Caki2 (cell line): ENCODE data around the gene BAZ2B. TPM values are rescaled to one million over a fixed set of nuclear protein-coding genes. Genes with fewer than 3 reads are reported as not detected.
"Not testable (repeated sequence)": the region's sequence is repeated elsewhere in the genome, so short reads cannot be mapped to it uniquely, and the experiment has no call there.

ENCODE experiments used
- DNase-seq: peaks from one replicate; pipeline ENCODE4 v3.0.0-alpha.2; 2015; ENCODE audit warnings: low read depth
- in situ Hi-C: cut with HindIII; loops from 2 replicates; pipeline ENCODE4 v1.10.0; 2016; ENCODE audit warnings: low sequenced_read_pairs, low pct_unique_long_range_greater_than_20kb, mixed read lengths
- total RNA-seq: library from RNA; depleted of rRNA; stranded (reverse); fragments of >200 nt; shearing (Covaris generic); gene quantifications from 2 replicates; pipeline ENCODE4 v1.2.3, GENCODE V29; 2014; ENCODE audit warnings: low replicate concordance

BAZ2B gene
- total RNA-seq, 1 experiment from 2014 or later: 8.4 TPM

DNA sequence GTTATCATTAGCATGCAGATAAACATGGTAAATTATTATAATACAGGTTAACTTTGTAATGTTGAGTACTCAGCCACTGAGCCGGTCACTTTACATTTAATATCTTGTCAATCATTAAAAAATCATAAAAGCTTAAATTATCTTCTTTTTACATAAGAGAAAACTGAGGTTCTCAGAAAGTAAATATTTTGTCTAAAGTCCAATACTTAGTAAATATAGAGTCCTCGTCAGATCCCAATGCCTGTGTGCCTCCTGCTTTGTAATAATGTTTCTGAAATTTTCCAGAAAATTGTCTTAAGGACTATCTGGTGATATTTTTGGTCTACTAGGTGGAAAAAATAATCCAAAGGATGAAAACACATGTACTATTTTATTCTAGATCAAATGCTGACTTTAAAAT is 213.6 kb downstream of the BAZ2B start:
- in situ Hi-C loops: no loop called here
- DNase-seq: no peak

DNA sequence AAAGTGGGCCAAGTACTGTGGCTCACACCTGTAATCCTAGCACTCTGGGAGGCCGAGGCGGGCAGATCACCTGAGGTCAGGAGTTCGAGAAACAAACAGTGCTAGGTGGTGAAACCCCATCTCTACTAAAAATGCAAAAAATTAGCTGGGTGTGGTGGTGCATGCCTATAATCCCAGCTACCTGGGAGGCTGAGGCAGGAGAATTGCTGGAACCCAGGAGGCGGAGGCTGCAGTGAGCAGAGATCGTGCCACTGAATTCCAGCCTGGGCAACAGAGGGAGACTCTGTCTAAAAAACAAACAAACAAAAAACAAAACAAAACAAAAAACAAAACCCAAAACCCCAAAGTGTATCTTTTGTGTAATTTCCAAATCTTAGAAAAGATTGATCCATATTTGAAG is 214.2 kb downstream of the BAZ2B start:
- in situ Hi-C loops, DNase-seq: not testable (repeated sequence)

- DNase-seq: no peak
- in situ Hi-C loops: no loop called here
Measured at GRCh38 chr2:159399716-159400415, 216.5 kb downstream of the BAZ2B start.

- in situ Hi-C loops: no loop called here
Measured at GRCh38 chr2:159396799-159397198, 219.5 kb downstream of the BAZ2B start.

DNA sequence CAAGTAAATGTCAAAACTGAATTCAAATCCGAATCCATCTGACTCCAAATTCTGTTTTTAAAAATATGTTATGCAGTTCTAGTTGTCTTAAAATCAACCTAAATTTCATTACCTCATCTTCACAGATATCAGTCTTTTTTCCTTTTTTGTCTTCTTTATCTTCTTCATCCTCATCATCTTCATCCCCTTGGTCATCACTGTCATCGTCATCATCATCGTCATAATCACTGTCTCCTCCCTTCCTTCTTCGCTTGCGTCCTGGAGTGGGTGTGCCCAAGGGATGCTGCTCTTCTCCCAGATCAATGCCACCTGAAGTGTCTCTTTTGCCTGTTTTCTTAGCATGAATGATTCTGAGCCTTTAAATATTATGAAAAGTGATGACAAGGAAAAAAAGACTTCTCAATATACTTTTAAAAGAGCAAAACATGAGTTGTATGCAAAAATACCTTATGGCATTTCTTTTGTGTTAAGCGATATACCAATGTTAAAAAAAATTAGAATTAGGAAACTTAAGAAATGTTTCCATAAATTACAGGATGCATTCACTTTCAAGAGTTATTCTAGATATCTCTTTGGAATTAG is 233.8 kb downstream of the BAZ2B start:
- in situ Hi-C loops: no loop called here
- DNase-seq: no peak

More at GRCh38 chr2:159396799-159397198, 219.5 kb downstream of the BAZ2B start:
- DNase-seq: no peak

DNA sequence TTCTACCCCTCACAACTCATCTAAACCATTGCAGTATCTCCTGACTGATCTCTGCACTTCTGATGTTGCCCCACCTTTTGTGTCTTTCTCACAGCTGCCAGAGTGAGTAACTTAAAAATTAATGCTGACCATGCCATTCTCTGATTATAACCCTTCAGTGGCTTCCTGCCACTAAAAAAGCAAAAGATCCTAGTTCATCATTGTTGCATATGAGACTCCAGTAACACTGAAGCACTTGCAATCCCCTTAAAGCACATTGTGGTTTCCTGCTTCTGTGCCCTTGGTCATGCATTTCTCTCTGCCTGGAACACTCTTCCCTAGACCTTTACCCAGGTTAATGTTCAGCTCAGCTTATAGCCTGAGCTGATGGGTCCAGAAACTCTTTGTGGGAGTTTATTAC is 234.8 kb downstream of the BAZ2B start:
- in situ Hi-C loops: no loop called here
- peak; percentile 10 for DNase-seq

GRCh38 chr2:159380685-159381239 is 235.6 kb downstream of the BAZ2B start:
- no peak for DNase-seq

DNA sequence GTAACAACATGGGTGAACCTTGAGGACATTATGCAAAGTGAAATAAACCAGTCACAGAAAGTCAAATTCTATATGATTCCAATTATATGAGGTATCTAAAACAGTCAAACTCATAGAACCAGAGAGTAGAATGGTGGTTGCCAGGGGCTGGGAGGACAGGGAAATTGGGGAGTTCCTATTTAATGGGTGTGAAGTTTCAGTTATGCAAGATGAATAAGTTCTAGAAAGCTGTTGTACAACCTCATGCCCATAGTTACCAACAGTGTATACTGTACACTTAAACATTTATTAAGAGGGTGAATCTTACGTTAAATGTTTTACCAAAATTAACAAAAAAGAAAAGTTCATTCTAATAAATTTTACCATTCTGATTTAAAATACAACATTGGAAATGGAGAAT is 237.2 kb downstream of the BAZ2B start:
- in situ Hi-C loops: no loop called here

More at GRCh38 chr2:159380685-159381239, 235.6 kb downstream of the BAZ2B start:
- in situ Hi-C loops: no loop called here

DNA sequence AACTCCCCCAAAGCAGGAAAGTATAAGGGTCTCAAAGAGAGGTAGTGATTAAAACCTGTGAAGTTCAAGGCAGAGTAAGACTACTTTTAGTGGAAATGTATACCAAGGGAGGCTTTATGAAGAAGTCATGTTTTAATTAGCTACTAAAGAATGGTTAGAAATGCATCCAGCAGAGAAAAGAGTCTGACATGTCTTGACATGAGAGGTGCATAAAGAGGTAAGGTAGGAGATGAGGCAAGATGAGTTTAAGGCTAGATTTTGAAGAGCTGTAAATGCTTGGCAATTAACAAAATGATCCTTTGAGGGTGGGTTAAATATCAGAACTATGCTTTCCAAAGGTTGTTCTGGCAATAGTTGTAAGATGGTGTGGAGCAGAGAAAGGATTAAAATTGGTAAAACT is 241.1 kb downstream of the BAZ2B start:
- no peak for DNase-seq
- in situ Hi-C loops: no loop called here

More for the DNA sequence above, 237.2 kb downstream of the BAZ2B start:
- DNase-seq: no peak

GRCh38 chr2:159371506-159371905 is 244.8 kb downstream of the BAZ2B start:
- in situ Hi-C loops: no loop called here
- no peak for DNase-seq

DNA sequence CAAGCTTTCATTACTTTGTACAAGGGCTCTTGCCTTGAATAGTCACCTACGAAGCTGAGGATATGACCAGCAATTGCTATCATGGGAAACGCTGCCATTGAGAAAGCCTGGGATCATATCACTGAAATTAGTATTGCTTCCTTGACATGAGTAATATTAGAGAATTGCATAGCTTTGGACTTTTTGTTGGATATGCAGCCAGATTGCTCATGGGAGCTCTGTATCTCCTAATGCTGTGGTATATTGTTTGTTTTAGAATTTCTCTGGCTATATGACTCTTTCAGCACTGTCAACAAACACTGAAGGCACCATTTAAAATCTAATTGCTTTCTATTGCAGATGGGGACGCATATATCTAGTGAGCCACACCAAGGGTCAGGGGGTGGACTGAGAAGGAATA is 249.8 kb downstream of the BAZ2B start:
- in situ Hi-C loops: no loop called here

GRCh38 chr2:159362816-159363251 is 253.5 kb downstream of the BAZ2B start:
- in situ Hi-C loops: no loop called here
- peak; percentile 63 for DNase-seq

More for the DNA sequence above, 249.8 kb downstream of the BAZ2B start:
- no peak for DNase-seq

- DNase-seq: no peak
- in situ Hi-C loops: no loop called here
Measured at GRCh38 chr2:159362094-159362493, 254.3 kb downstream of the BAZ2B start.

GRCh38 chr2:159361603-159362002 is 254.7 kb downstream of the BAZ2B start:
- in situ Hi-C loops, DNase-seq: not testable (repeated sequence)

DNA sequence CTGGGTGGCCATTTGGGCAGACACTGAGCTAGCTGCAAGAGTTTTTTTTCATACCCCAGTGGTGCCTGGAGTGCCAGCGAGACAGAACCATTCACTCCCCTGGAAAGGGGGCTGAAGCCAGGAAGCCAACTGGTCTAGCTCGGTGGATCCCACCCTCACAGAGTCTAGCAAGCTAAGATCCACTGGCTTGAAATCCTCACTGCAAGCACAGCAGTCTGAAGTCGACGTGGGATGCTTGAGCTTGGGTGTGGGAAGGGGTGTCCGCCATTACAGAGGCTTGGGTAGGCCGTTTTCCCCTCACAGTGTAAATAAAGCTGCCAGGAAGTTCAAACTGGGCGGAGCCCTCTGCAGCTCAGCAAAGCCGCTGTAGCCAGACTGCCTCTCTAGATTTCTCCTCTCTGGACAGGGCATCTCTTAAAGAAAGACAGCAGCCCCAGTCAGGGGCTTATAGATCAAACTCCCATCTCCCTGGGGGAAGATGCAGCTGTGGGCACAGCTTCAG is 260.2 kb downstream of the BAZ2B start:
- in situ Hi-C loops: no loop called here
- no peak for DNase-seq

- in situ Hi-C loops: no loop called here
- DNase-seq: no peak
Measured at GRCh38 chr2:159351977-159352376, 264.4 kb downstream of the BAZ2B start.

DNA sequence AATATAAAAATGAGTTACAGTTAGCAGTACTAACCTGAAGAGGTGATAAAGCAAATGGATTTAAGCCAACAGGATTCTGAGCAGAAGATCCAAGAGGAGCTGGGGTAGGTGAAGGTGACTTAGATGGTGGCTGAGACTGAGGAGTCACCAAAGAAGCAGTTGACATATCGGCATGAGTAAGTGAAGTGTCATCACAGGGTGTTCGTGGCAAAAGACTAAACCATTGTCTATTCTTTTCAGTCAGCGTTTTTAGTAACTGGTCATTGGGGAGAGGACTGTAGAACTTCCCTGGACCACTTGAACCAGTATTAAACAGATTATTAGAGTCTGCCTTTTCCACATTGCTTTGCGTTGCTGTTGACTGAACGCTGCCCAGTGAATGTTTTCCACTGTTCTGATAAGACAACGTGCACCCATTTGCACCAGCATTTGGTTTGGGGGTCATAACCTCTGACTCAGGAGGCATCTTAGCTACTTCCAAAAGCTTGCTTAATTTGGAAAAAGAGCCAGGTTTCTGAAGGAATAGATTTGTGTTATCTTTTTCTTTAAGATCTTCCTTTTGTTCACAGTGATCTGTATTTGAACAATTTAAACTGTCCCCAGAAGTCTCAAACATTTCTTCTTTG is 266.6 kb downstream of the BAZ2B start:
- in situ Hi-C loops: no loop called here
- DNase-seq: no peak

DNA sequence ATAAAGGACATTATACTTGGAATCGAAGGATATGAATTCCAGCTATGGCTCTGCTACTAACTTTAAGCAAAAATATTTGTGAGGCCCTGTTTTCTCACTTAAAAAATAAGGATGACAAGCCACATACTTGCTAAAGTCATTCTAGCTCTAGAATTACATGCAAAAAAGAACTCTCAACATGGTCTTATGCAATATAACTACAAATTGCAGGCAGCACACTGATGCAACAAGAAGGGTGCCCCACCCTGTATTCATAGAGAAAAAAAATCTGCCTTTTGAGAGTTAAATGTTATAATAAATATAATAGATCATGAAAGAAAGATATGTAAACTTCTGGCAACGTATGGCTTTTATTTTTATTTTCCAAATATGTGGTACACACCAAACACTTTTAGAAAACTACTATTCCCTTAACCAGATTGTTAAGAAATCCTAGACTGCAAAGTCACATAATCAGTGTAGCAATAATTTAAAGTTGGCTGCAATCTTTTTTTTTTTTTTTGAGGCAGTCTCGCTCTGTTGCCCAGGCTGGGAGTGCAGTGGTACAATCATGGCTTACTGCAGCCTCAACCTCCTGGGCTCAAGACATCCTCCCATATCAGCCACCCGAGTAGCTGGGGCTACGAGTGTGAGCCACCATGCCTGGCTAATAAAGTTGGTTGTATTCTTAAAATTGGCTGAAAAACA is 289.6 kb downstream of the BAZ2B start:
- in situ Hi-C loops: no loop called here
- no peak for DNase-seq
